ENCODE measurements around the gene CALHM3. TPM values are rescaled to one million over a fixed set of nuclear protein-coding genes. Genes with fewer than 3 reads are reported as not detected.
A peak's percentile ranks its signal among the peaks of the same experiment; 100 is the strongest.

CALHM3 gene
- polyA plus RNA-seq, 3 donors, result 0.04 to 0.62 TPM; not detected in 1

GRCh38 chr10:103514244-103514643, 35.2 kb upstream of the CALHM3 start:
- DNase-seq, result no peak
- Mint-ChIP-seq H3K4me3 (no peak overlapping the region), H3K4me1 (peaks cover 10% of the 10 kb centered on the region), H3K27ac (peak overlapping the region in 2 of 7 donors; percentile 14 to 73), H3K9me3 (peaks cover 0 to 2% (median 0%) of the 10 kb centered on the region in 7 donors), H3K36me3 (no peaks in the 10 kb centered on the region), H3K27me3 (ENCODE audit: low read depth in 3 of 3) (peaks cover 2 to 3% (median 3%) of the 10 kb centered on the region in 3 donors)
- no peak overlapping the region for H2AFZ ChIP-seq (ENCODE audit: insufficient read depth, low read depth, low read length, poor library complexity, severe bottlenecking)
- TF ChIP-seq CTCF (IDR thresholded peaks at IDR 0.05), result no peak
- H3K36me3 ChIP-seq (replicated peaks in 1 of 2; ENCODE audit: control insufficient read depth in 1 of 2, insufficient read depth in 2 of 2, low read length in 2 of 2), result no peaks in the 10 kb centered on the region
- no CpG with 5 or more reads among the region's 5 CpGs for WGBS (ENCODE audit: insufficient coverage)
- intact Hi-C loops (cut with micrococcal nuclease), result no loop called here
- no peaks in the 10 kb centered on the region for H3K27me3 ChIP-seq (ENCODE audit: control insufficient read depth in 2 of 2, insufficient read depth in 2 of 2, low read length in 2 of 2)
- H3K9ac ChIP-seq (ENCODE audit: insufficient read depth, low read length, poor library complexity, severe bottlenecking), result no peak overlapping the region
- H3K9me3 ChIP-seq (replicated peaks in 1 of 2; ENCODE audit: control insufficient read depth in 1 of 2, insufficient read depth in 1 of 2, low read length in 2 of 2), result no peaks in the 10 kb centered on the region
- no peaks in the 10 kb centered on the region for H3K79me2 ChIP-seq (ENCODE audit: insufficient read depth, low read length)
- H3K4me3 ChIP-seq (replicated peaks in 1 of 3; ENCODE audit: low read depth in 2 of 3, low read length in 3 of 3), result no peak overlapping the region
- H4K20me1 ChIP-seq (ENCODE audit: insufficient read depth, low read length), result no peaks in the 10 kb centered on the region
- H3K4me1 ChIP-seq (ENCODE audit: control insufficient read depth in 1 of 2, insufficient read depth in 2 of 2, low read length in 2 of 2), result peaks cover 2 to 11% of the 10 kb centered on the region in 2 donors
- H3K27ac ChIP-seq (ENCODE audit: low read depth in 1 of 2, low read length in 2 of 2), result no peak overlapping the region
- H3K4me2 ChIP-seq (replicated peaks; ENCODE audit: extremely low read depth, low read length, poor library complexity, severe bottlenecking), result no peak overlapping the region

- H3K9ac ChIP-seq (ENCODE audit: insufficient read depth, low read length, poor library complexity, severe bottlenecking), result no peak overlapping the region
- intact Hi-C loops (cut with micrococcal nuclease), result no loop called here
Measured at GRCh38 chr10:103513380-103514060, 34.5 kb upstream of the CALHM3 start.

More at GRCh38 chr10:103513380-103514060, 34.5 kb upstream of the CALHM3 start:
- H3K4me3 Mint-ChIP-seq, result no peak overlapping the region
- H3K36me3 Mint-ChIP-seq, result no peaks in the 10 kb centered on the region
- no peaks in the 10 kb centered on the region for H3K9me3 ChIP-seq (replicated peaks in 1 of 2; ENCODE audit: control insufficient read depth in 1 of 2, insufficient read depth in 1 of 2, low read length in 2 of 2)
- TF ChIP-seq CTCF (IDR thresholded peaks at IDR 0.05), result no peak
- H3K36me3 ChIP-seq (replicated peaks in 1 of 2; ENCODE audit: control insufficient read depth in 1 of 2, insufficient read depth in 2 of 2, low read length in 2 of 2), result no peaks in the 10 kb centered on the region
- peaks cover 10% of the 10 kb centered on the region for H3K4me1 Mint-ChIP-seq
- no peak overlapping the region for H3K4me3 ChIP-seq (replicated peaks in 1 of 3; ENCODE audit: low read depth in 2 of 3, low read length in 3 of 3)
- H3K79me2 ChIP-seq (ENCODE audit: insufficient read depth, low read length), result no peaks in the 10 kb centered on the region
- H3K27ac Mint-ChIP-seq, result peak overlapping the region in 1 of 7 donors; percentile 32
- H3K27me3 ChIP-seq (ENCODE audit: control insufficient read depth in 2 of 2, insufficient read depth in 2 of 2, low read length in 2 of 2), result no peaks in the 10 kb centered on the region
- H3K4me1 ChIP-seq (ENCODE audit: control insufficient read depth in 1 of 2, insufficient read depth in 2 of 2, low read length in 2 of 2), result peaks cover 2 to 11% of the 10 kb centered on the region in 2 donors
- no peaks in the 10 kb centered on the region for H4K20me1 ChIP-seq (ENCODE audit: insufficient read depth, low read length)
- no peak overlapping the region for H2AFZ ChIP-seq (ENCODE audit: insufficient read depth, low read depth, low read length, poor library complexity, severe bottlenecking)
- H3K27ac ChIP-seq (ENCODE audit: low read depth in 1 of 2, low read length in 2 of 2), result no peak overlapping the region
- peaks cover 0 to 2% (median 0%) of the 10 kb centered on the region in 7 donors for H3K9me3 Mint-ChIP-seq
- WGBS (ENCODE audit: insufficient coverage), result 100% methylated on average over 3 of the region's 8 CpGs
- DNase-seq, result no peak
- peaks cover 2 to 3% (median 3%) of the 10 kb centered on the region in 3 donors for H3K27me3 Mint-ChIP-seq (ENCODE audit: low read depth in 3 of 3)
- no peak overlapping the region for H3K4me2 ChIP-seq (replicated peaks; ENCODE audit: extremely low read depth, low read length, poor library complexity, severe bottlenecking)

Measured in CD14-positive monocyte (primary cell).